ENCODE measurements around the gene COL5A3.

DNA sequence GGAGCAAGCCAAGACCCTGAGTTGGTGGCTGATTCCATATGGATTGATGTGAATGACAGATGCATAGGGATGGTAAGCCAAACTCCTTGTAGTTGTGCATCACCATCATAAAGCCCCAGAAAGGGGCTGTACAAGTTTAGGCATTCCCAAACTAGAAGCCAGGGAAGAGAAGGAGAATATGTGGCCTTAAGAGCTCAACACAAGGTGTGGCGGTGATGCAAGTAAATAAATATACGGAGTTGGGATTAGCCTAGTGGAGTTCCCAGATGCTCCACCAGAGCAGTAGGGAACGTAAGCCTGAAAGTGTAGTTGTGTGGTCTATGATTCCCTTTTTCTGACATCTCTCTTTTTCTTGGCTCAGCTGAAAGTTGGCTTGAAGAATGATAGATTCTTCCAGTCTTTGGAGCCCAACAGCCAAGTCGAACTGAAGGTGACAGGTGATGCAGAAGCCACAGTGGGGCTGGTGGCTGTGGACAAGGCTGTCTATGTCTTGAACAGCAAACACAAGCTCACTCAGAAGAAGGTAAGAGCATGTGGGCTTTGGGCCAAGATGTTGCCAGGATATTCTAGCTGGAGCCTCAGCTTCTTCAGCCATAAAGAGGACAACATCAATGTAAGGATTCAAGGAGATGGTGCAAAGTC lies 33.1 kb upstream of the COL5A3 start:
- TF ChIP-seq, protein P1, sequence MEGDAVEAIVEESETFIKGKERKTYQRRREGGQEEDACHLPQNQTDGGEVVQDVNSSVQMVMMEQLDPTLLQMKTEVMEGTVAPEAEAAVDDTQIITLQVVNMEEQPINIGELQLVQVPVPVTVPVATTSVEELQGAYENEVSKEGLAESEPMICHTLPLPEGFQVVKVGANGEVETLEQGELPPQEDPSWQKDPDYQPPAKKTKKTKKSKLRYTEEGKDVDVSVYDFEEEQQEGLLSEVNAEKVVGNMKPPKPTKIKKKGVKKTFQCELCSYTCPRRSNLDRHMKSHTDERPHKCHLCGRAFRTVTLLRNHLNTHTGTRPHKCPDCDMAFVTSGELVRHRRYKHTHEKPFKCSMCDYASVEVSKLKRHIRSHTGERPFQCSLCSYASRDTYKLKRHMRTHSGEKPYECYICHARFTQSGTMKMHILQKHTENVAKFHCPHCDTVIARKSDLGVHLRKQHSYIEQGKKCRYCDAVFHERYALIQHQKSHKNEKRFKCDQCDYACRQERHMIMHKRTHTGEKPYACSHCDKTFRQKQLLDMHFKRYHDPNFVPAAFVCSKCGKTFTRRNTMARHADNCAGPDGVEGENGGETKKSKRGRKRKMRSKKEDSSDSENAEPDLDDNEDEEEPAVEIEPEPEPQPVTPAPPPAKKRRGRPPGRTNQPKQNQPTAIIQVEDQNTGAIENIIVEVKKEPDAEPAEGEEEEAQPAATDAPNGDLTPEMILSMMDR (IDR thresholded peaks at IDR 0.05), result no peak
- no peak for TF ChIP-seq POLR2A (IDR thresholded peaks at IDR 0.05)

All from esophagus squamous epithelium (tissue), 4 donors.